SW 1271 (cell line): ENCODE measurements around the gene TELO2.

Experiments used
- DNase-seq, 2 experiments: peaks; one replicate each; lab custom pipeline; 2025; lab: John Stamatoyannopoulos, UW

TELO2 gene

GRCh38 chr16:1498899-1499676 is 5.9 kb downstream of the TELO2 start:
- no peak for DNase-seq

GRCh38 chr16:1499756-1500464 is 6.8 kb downstream of the TELO2 start:
- DNase-seq = no peak

GRCh38 chr16:1500465-1501150 is 7.4 kb downstream of the TELO2 start:
- DNase-seq = no peak

- DNase-seq = no peak
These were observed 8.5 kb downstream of the TELO2 start for GRCh38 chr16:1501630-1502029.

- DNase-seq = no peak
These were observed 9.2 kb downstream of the TELO2 start for GRCh38 chr16:1502092-1503004.

- DNase-seq = no peak
These were observed 10.2 kb downstream of the TELO2 start for GRCh38 chr16:1503110-1503955.

GRCh38 chr16:1505073-1505844 is 12.1 kb downstream of the TELO2 start:
- no peak for DNase-seq

GRCh38 chr16:1505912-1506311 is 12.8 kb downstream of the TELO2 start:
- no peak for DNase-seq

GRCh38 chr16:1506494-1507213 is 13.5 kb downstream of the TELO2 start:
- DNase-seq = no peak

GRCh38 chr16:1508494-1509187 is 15.5 kb downstream of the TELO2 start:
- DNase-seq = no peak

- no peak for DNase-seq
These were observed 16.4 kb downstream of the TELO2 start for GRCh38 chr16:1509307-1510221.

- no peak for DNase-seq
These were observed 17.1 kb downstream of the TELO2 start for GRCh38 chr16:1510272-1510671.

GRCh38 chr16:1510941-1511351 is 17.8 kb downstream of the TELO2 start:
- DNase-seq = no peak

GRCh38 chr16:1511662-1512569 is 18.8 kb downstream of the TELO2 start:
- no peak for DNase-seq

- no peak for DNase-seq
These were observed 19.6 kb downstream of the TELO2 start for GRCh38 chr16:1512774-1513173.

GRCh38 chr16:1514507-1514906 is 21.3 kb downstream of the TELO2 start:
- no peak for DNase-seq
